Ovary (tissue), 3 donors: ENCODE measurements around the gene CEMIP.

ENCODE experiments used
- CTCF ChIP-seq, 3 donors: fragments of 450-650 bp in 2 of 3; fragments of 200-600 bp in 1 of 3; IDR thresholded peaks; one replicate each; pipeline versions ENCODE4 v1.5.1 to v1.8.0; 2016 to 2022; ENCODE audit warnings: antibody characterized with exemption in 3 of 3, mild to moderate bottlenecking in 1 of 3
- POLR2A ChIP-seq: fragments of 450-650 bp; IDR thresholded peaks from one replicate; pipeline ENCODE4 v1.6.1; 2017; ENCODE audit warnings: antibody characterized with exemption, mild to moderate bottlenecking, moderate library complexity
- donor health status: DM: no; HTN: no; CAD: no.

GRCh38 chr15:80890341-80891005, 111.3 kb downstream of the CEMIP start:
- TF ChIP-seq CTCF (IDR thresholded peaks at IDR 0.05) (no peak), POLR2A (no peak)
